WTC11 (cell line): ENCODE data around the gene MEP1A. TPM values are rescaled to one million over a fixed set of nuclear protein-coding genes. Genes with fewer than 3 reads are reported as not detected.

Experiments used
- ATAC-seq: fragments of 200-7000 bp; cut with Tn5 transposase; 2 replicates; pipeline ENCODE4 v1.10.0; 2021; ENCODE audit warnings: mild to moderate bottlenecking, moderate library complexity
- CTCF ChIA-PET: fragments of 300-600 bp; sonication (Branson Sonifier 250); formaldehyde crosslinking; loops from one replicate; lab custom pipeline; 2021; ENCODE audit warnings: antibody characterized with exemption; lab: Charles Lee
- POLR2A ChIA-PET: fragments of 350-600 bp; sonication (Branson Sonifier 250); formaldehyde crosslinking; loops from one replicate; lab custom pipeline; 2021; ENCODE audit warnings: antibody characterized with exemption; lab: Charles Lee
- DNase-seq: peaks from one replicate; pipeline ENCODE4 v3.0.0; 2021; ENCODE audit warnings: low spot score
- H3K27ac Mint-ChIP-seq: 2 replicates; pipeline ENCODE4 v1.8.0; 2021; ENCODE audit warnings: mixed read lengths
- H3K27me3 Mint-ChIP-seq: 2 replicates; pipeline ENCODE4 v1.8.0; 2021; ENCODE audit warnings: low read depth, mild to moderate bottlenecking, moderate library complexity, mixed read lengths
- H3K36me3 Mint-ChIP-seq: 2 replicates; pipeline ENCODE4 v1.8.0; 2021; ENCODE audit warnings: mixed read lengths
- H3K4me1 Mint-ChIP-seq: 2 replicates; pipeline ENCODE4 v1.8.0; 2022; ENCODE audit warnings: mixed read lengths
- H3K4me3 Mint-ChIP-seq: 2 replicates; pipeline ENCODE4 v1.8.0; 2021; ENCODE audit warnings: mild to moderate bottlenecking, moderate library complexity, mixed read lengths
- H3K9me3 Mint-ChIP-seq: 2 replicates; pipeline ENCODE4 v1.8.0; 2021; ENCODE audit warnings: mixed read lengths
- ATF1 ChIP-seq: sonication (generic); formaldehyde crosslinking; IDR thresholded peaks from 2 replicates; pipeline ENCODE4 v1.8.1; 2023; ENCODE audit warnings: mild to moderate bottlenecking, moderate library complexity, missing genetic modification reagents
- E2F1 ChIP-seq: sonication (generic); formaldehyde crosslinking; IDR thresholded peaks from 2 replicates; pipeline ENCODE4 v1.8.0; 2022; ENCODE audit warnings: mild to moderate bottlenecking, missing genetic modification reagents
- GRHL2 ChIP-seq: fragments of 250-450 bp; sonication (Bioruptor Pico); IDR thresholded peaks from 2 replicates; pipeline ENCODE4 v1.8.0; 2022; ENCODE audit warnings: mild to moderate bottlenecking, moderate library complexity; ENCODE audit not compliant: insufficient replicate concordance, severe bottlenecking
- HMGXB4 ChIP-seq: sonication (generic); formaldehyde crosslinking; IDR thresholded peaks from 2 replicates; pipeline ENCODE4 v1.8.1; 2023; ENCODE audit warnings: mild to moderate bottlenecking, moderate library complexity, missing genetic modification reagents
- MAX ChIP-seq: sonication (generic); formaldehyde crosslinking; IDR thresholded peaks from 2 replicates; pipeline ENCODE4 v1.8.0; 2022; ENCODE audit warnings: mild to moderate bottlenecking, missing genetic modification reagents
- MYBL2 ChIP-seq: sonication (generic); formaldehyde crosslinking; IDR thresholded peaks from 2 replicates; pipeline ENCODE4 v1.8.1; 2023; ENCODE audit warnings: mild to moderate bottlenecking, moderate library complexity, missing genetic modification reagents
- PRDM15 ChIP-seq: sonication (generic); formaldehyde crosslinking; IDR thresholded peaks from 2 replicates; pipeline ENCODE4 v1.8.0; 2022; ENCODE audit warnings: missing genetic modification reagents
- PRRX2 ChIP-seq: fragments of 250-450 bp; sonication (Bioruptor Pico); IDR thresholded peaks from 2 replicates; pipeline ENCODE4 v1.8.0; 2021; ENCODE audit warnings: mild to moderate bottlenecking
- SMAD3 ChIP-seq: sonication (generic); formaldehyde crosslinking; IDR thresholded peaks from 2 replicates; pipeline ENCODE4 v1.8.0; 2022; ENCODE audit warnings: missing genetic modification reagents, mild to moderate bottlenecking, borderline replicate concordance
- SOX15 ChIP-seq: fragments of 250-450 bp; sonication (Bioruptor Pico); IDR thresholded peaks from 2 replicates; pipeline ENCODE4 v1.9.0; 2021; ENCODE audit warnings: mild to moderate bottlenecking
- ZNF232 ChIP-seq: sonication (generic); formaldehyde crosslinking; IDR thresholded peaks from 2 replicates; pipeline ENCODE4 v1.8.0; 2022; ENCODE audit warnings: mild to moderate bottlenecking, missing genetic modification reagents
- ZNF317 ChIP-seq: sonication (generic); formaldehyde crosslinking; IDR thresholded peaks from 2 replicates; pipeline ENCODE4 v1.8.1; 2023; ENCODE audit warnings: low read depth, mild to moderate bottlenecking, moderate library complexity, missing genetic modification reagents, borderline replicate concordance
- ZNF671 ChIP-seq: fragments of 250-450 bp; sonication (Bioruptor Pico); IDR thresholded peaks from 2 replicates; pipeline ENCODE4 v1.8.0; 2021; ENCODE audit warnings: mild to moderate bottlenecking
- ZSCAN18 ChIP-seq: fragments of 250-450 bp; sonication (Bioruptor Pico); IDR thresholded peaks from 2 replicates; pipeline ENCODE4 v2.1.2; 2022; ENCODE audit warnings: mild to moderate bottlenecking, moderate library complexity
- total RNA-seq: library from RNA; stranded (reverse); gene quantifications from 3 replicates; pipeline ENCODE4 v1.2.3, GENCODE V29; 2021

The MEP1A gene
- total RNA-seq, 1 experiment from 2014 or later = 0.09 TPM

GRCh38 chr6:46867411-46867810, 74.2 kb downstream of the MEP1A start:
- no peak for DNase-seq
- H3K36me3 Mint-ChIP-seq = no peaks in the 10 kb centered on the region

More at GRCh38 chr6:46867411-46867810, 74.2 kb downstream of the MEP1A start:
- Mint-ChIP-seq H3K27me3 (no peaks in the 10 kb centered on the region), H3K27ac (no peak overlapping the region), H3K4me3 (no peak overlapping the region), H3K9me3 (peaks cover 4% of the 10 kb centered on the region; the same call in 1 of the 2 replicates), H3K4me1 (peaks cover 30% of the 10 kb centered on the region)
- ChIA-PET CTCF (no interaction called here), POLR2A (no interaction called here)
- TF ChIP-seq PRRX2 = no peak
- TF ChIP-seq ZSCAN18 (CRISPR knock-in tag) = no peak
- no peak for TF ChIP-seq GRHL2 (CRISPR knock-in tag)
- TF ChIP-seq ZNF671 (CRISPR knock-in tag) = no peak
- no peak for TF ChIP-seq E2F1 (CRISPR knock-in tag)
- TF ChIP-seq ATF1 = no peak
- TF ChIP-seq MYBL2 (CRISPR knock-in tag) = no peak
- no peak for TF ChIP-seq ZNF232 (CRISPR knock-in tag)
- TF ChIP-seq ZNF317 (CRISPR knock-in tag) = no peak
- no peak for TF ChIP-seq SMAD3 (CRISPR knock-in tag)
- no peak for TF ChIP-seq SOX15 (CRISPR knock-in tag)
- TF ChIP-seq PRDM15 (CRISPR knock-in tag) = no peak
- TF ChIP-seq HMGXB4 (CRISPR knock-in tag) = no peak
- no peak for TF ChIP-seq MAX
- ATAC-seq = no peak
